ENCODE results near the gene SUGCT.

SUGCT gene

GRCh38 chr7:40870108-40870507, 735.3 kb downstream of the SUGCT start:
- H3K4me1 ChIP-seq, result no peaks in the 10 kb centered on the region
- H3K9me3 ChIP-seq, result no peaks in the 10 kb centered on the region
- DNase-seq (ENCODE audit: low spot score in 2 of 2), result no peak
- H3K4me3 ChIP-seq, result no peak overlapping the region
- in situ Hi-C loops (cut with MboI; ENCODE audit: low sequenced_read_pairs), result no loop called here
- no peaks in the 10 kb centered on the region for H3K27me3 ChIP-seq (ENCODE audit: low read depth)
- H3K36me3 ChIP-seq (replicated peaks), result no peaks in the 10 kb centered on the region

DNA sequence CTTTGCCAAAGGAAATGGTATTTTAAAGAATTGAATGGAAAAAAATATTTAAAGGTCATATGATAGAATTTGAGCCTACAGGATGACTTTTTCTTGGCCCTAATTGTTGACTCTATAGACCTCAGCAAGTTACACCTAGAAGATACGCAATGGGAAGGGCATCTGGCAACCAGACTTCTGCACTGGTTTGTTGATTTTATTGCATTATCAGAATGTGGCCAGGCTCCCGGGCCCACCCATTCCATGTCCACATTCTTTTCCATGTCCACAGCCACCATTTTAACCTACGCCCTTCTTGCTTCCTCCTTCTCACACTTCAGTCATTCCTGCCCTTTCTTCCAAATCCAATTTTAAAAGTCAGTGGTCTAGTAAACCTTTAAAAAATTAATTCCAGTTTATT, 738.4 kb downstream of the SUGCT start:
- Histone ChIP-seq H3K9me3 (no peaks in the 10 kb centered on the region), H3K4me1 (no peaks in the 10 kb centered on the region), H3K27me3 (ENCODE audit: low read depth) (no peaks in the 10 kb centered on the region), H3K4me3 (no peak overlapping the region), H3K36me3 (replicated peaks) (no peaks in the 10 kb centered on the region)
- DNase-seq (ENCODE audit: low spot score in 2 of 2), result no peak
- in situ Hi-C loops (cut with MboI; ENCODE audit: low sequenced_read_pairs), result no loop called here

DNA sequence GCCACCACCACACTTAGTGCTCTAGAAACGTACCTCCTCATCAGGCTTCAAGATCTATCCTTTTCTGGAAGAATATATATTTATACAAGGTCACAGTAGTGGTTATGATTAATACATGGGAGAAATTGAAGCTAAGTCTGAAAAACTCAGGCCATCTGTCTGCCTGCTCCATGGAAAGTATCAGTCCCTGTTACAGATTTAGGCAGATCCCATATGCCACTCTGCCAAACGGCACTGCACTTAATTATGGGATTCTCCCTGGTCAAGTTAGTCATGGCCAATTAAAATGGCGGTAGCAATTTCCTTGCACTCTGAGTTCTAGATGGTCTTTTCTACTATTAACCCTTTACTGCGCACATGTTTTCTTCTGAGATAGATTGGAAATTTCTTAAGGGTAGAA, 740.0 kb downstream of the SUGCT start:
- no peak for DNase-seq (ENCODE audit: low spot score in 2 of 2)
- in situ Hi-C loops (cut with MboI; ENCODE audit: low sequenced_read_pairs), result no loop called here
- H3K9me3 ChIP-seq, result no peaks in the 10 kb centered on the region

DNA sequence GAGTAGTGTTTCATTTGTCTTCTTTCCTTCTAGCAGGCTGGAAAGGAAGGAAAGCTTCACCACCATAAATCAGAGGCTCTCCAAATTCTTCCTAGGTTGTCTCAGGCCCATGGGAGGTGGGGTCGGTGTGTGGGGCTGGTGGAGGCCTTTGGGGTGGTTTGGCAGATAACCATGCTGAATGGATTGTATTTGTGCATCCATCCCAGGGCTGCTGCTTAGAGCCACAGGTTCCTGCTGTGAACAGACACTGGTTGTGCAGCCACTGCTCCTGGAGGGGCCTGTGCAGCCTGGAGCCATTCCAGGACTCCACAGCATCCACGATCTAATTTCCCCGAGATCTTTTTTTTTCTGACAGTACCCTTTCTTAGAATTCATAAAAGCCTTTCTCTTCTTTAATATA, 741.8 kb downstream of the SUGCT start:
- Histone ChIP-seq H3K36me3 (replicated peaks) (no peaks in the 10 kb centered on the region), H3K4me3 (no peak overlapping the region), H3K4me1 (no peaks in the 10 kb centered on the region), H3K27me3 (ENCODE audit: low read depth) (no peaks in the 10 kb centered on the region), H3K9me3 (no peaks in the 10 kb centered on the region)
- no peak for DNase-seq (ENCODE audit: low spot score in 2 of 2)
- in situ Hi-C loops (cut with MboI; ENCODE audit: low sequenced_read_pairs), result no loop called here

More for the DNA sequence above, 740.0 kb downstream of the SUGCT start:
- Histone ChIP-seq H3K27me3 (ENCODE audit: low read depth) (no peaks in the 10 kb centered on the region), H3K36me3 (replicated peaks) (no peaks in the 10 kb centered on the region), H3K4me3 (no peak overlapping the region), H3K4me1 (no peaks in the 10 kb centered on the region)

- Histone ChIP-seq H3K4me1 (no peaks in the 10 kb centered on the region), H3K36me3 (replicated peaks) (no peaks in the 10 kb centered on the region), H3K9me3 (no peaks in the 10 kb centered on the region), H3K27me3 (ENCODE audit: low read depth) (no peaks in the 10 kb centered on the region), H3K4me3 (no peak overlapping the region)
- in situ Hi-C loops (cut with MboI; ENCODE audit: low sequenced_read_pairs), result no loop called here
- DNase-seq (ENCODE audit: low spot score in 2 of 2), result no peak
Observed at GRCh38 chr7:40879941-40880543, 745.2 kb downstream of the SUGCT start.

DNA sequence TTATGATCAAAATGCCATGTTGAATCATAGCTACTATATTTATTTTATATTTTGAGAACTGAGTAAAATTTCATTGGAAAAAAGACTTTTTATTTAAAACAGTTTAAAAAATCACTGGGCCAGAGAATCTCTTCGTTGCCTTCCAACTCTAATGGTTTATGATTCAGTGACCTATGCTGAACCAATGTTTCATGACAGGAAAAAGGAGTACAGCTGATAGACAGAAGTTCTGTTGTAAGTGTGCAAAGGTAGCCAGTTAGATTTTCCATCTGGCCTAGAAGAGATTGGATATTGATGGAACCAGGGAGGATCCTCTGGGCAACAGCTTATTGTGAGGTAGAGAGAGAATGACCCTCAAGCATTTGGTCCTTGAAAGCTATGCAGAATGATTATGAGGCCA, 745.8 kb downstream of the SUGCT start:
- in situ Hi-C loops (cut with MboI; ENCODE audit: low sequenced_read_pairs), result no loop called here
- Histone ChIP-seq H3K9me3 (no peaks in the 10 kb centered on the region), H3K4me3 (no peak overlapping the region), H3K27me3 (ENCODE audit: low read depth) (no peaks in the 10 kb centered on the region), H3K36me3 (replicated peaks) (no peaks in the 10 kb centered on the region), H3K4me1 (no peaks in the 10 kb centered on the region)
- DNase-seq (ENCODE audit: low spot score in 2 of 2), result no peak

DNA sequence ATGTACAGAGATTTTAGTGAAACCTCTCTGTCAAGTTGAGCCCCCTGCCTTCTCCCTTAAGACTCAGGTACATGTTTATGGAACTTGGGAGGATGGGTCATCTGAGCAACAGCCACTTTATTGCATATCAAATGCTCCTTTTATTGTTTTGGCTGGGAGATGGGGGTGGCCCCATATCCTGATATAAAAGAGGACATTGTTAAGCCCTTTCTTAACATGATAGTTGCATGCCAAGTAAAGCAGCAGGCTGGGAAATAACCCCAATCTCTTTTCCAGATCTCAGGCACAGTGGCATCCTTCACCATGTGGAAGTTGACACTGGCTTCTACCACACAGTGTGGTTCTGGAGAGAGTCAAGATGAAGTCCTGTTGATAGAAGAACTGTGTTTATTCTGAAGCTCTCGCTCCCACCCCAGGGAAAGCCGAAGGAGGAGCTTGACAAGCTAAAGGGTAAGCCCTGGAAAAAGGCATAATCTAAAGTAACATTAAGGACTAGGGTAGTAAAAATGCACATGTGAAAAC, 746.7 kb downstream of the SUGCT start:
- in situ Hi-C loops (cut with MboI; ENCODE audit: low sequenced_read_pairs), result no loop called here

GRCh38 chr7:40882071-40882658, 747.4 kb downstream of the SUGCT start:
- no peaks in the 10 kb centered on the region for H3K9me3 ChIP-seq
- no peak for DNase-seq (ENCODE audit: low spot score in 2 of 2)
- in situ Hi-C loops (cut with MboI; ENCODE audit: low sequenced_read_pairs), result no loop called here
- H3K4me3 ChIP-seq, result no peak overlapping the region
- no peaks in the 10 kb centered on the region for H3K36me3 ChIP-seq (replicated peaks)
- no peaks in the 10 kb centered on the region for H3K4me1 ChIP-seq
- no peaks in the 10 kb centered on the region for H3K27me3 ChIP-seq (ENCODE audit: low read depth)

More for the DNA sequence above, 746.7 kb downstream of the SUGCT start:
- Histone ChIP-seq H3K9me3 (no peaks in the 10 kb centered on the region), H3K4me3 (no peak overlapping the region), H3K4me1 (no peaks in the 10 kb centered on the region), H3K27me3 (ENCODE audit: low read depth) (no peaks in the 10 kb centered on the region), H3K36me3 (replicated peaks) (no peaks in the 10 kb centered on the region)
- DNase-seq (ENCODE audit: low spot score in 2 of 2), result no peak

- no peaks in the 10 kb centered on the region for H3K36me3 ChIP-seq (replicated peaks)
- H3K27me3 ChIP-seq (ENCODE audit: low read depth), result no peaks in the 10 kb centered on the region
- H3K4me3 ChIP-seq, result no peak overlapping the region
- in situ Hi-C loops (cut with MboI; ENCODE audit: low sequenced_read_pairs), result no loop called here
- no peaks in the 10 kb centered on the region for H3K4me1 ChIP-seq
- no peak for DNase-seq (ENCODE audit: low spot score in 2 of 2)
- H3K9me3 ChIP-seq, result no peaks in the 10 kb centered on the region
Observed at GRCh38 chr7:40883826-40884225, 749.0 kb downstream of the SUGCT start.

GRCh38 chr7:40884241-40884640, 749.4 kb downstream of the SUGCT start:
- H3K9me3 ChIP-seq, result no peaks in the 10 kb centered on the region
- no peaks in the 10 kb centered on the region for H3K4me1 ChIP-seq
- no peak for DNase-seq (ENCODE audit: low spot score in 2 of 2)
- H3K36me3 ChIP-seq (replicated peaks), result no peaks in the 10 kb centered on the region
- H3K27me3 ChIP-seq (ENCODE audit: low read depth), result no peaks in the 10 kb centered on the region
- H3K4me3 ChIP-seq, result no peak overlapping the region
- in situ Hi-C loops (cut with MboI; ENCODE audit: low sequenced_read_pairs), result no loop called here

GRCh38 chr7:40885503-40885902, 750.7 kb downstream of the SUGCT start:
- in situ Hi-C loops (cut with MboI; ENCODE audit: low sequenced_read_pairs), result no loop called here
- Histone ChIP-seq H3K9me3 (no peaks in the 10 kb centered on the region), H3K27me3 (ENCODE audit: low read depth) (no peaks in the 10 kb centered on the region), H3K4me1 (no peaks in the 10 kb centered on the region), H3K4me3 (no peak overlapping the region), H3K36me3 (replicated peaks) (no peaks in the 10 kb centered on the region)
- no peak for DNase-seq (ENCODE audit: low spot score in 2 of 2)

GRCh38 chr7:40887099-40887498, 752.3 kb downstream of the SUGCT start:
- no peaks in the 10 kb centered on the region for H3K36me3 ChIP-seq (replicated peaks)
- no peaks in the 10 kb centered on the region for H3K9me3 ChIP-seq
- H3K27me3 ChIP-seq (ENCODE audit: low read depth), result no peaks in the 10 kb centered on the region
- no peaks in the 10 kb centered on the region for H3K4me1 ChIP-seq
- in situ Hi-C loops (cut with MboI; ENCODE audit: low sequenced_read_pairs), result no loop called here
- no peak for DNase-seq (ENCODE audit: low spot score in 2 of 2)
- no peak overlapping the region for H3K4me3 ChIP-seq

DNA sequence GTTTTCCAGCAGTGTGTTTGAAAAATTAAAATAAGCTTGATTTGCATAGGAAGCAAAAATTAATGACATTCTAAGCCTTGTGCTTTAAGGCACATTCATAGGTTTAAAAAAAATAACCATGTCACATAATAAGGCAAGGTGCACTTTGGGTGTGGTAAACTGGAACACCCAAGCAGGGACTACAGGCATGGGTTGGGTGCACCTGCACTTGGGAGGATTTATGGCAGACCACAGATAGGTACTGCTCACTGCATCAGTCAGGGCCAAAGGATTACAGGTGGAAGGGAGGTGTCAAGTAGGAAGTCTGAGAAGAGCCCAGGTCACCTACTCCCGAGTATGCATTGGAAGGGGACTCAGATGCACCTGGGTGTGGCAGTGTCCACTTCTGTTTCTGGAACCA, 753.7 kb downstream of the SUGCT start:
- in situ Hi-C loops (cut with MboI; ENCODE audit: low sequenced_read_pairs), result no loop called here
- H3K4me1 ChIP-seq, result no peaks in the 10 kb centered on the region

GRCh38 chr7:40889099-40889498, 754.3 kb downstream of the SUGCT start:
- no peaks in the 10 kb centered on the region for H3K4me1 ChIP-seq
- no peaks in the 10 kb centered on the region for H3K9me3 ChIP-seq
- in situ Hi-C loops (cut with MboI; ENCODE audit: low sequenced_read_pairs), result no loop called here

More for the DNA sequence above, 753.7 kb downstream of the SUGCT start:
- H3K36me3 ChIP-seq (replicated peaks), result no peaks in the 10 kb centered on the region
- no peaks in the 10 kb centered on the region for H3K27me3 ChIP-seq (ENCODE audit: low read depth)
- H3K4me3 ChIP-seq, result no peak overlapping the region
- DNase-seq (ENCODE audit: low spot score in 2 of 2), result no peak
- no peaks in the 10 kb centered on the region for H3K9me3 ChIP-seq

GRCh38 chr7:40889539-40889938, 754.7 kb downstream of the SUGCT start:
- H3K9me3 ChIP-seq, result no peaks in the 10 kb centered on the region
- no peak for DNase-seq (ENCODE audit: low spot score in 2 of 2)
- in situ Hi-C loops (cut with MboI; ENCODE audit: low sequenced_read_pairs), result no loop called here
- no peaks in the 10 kb centered on the region for H3K27me3 ChIP-seq (ENCODE audit: low read depth)
- no peak overlapping the region for H3K4me3 ChIP-seq
- no peaks in the 10 kb centered on the region for H3K36me3 ChIP-seq (replicated peaks)
- no peaks in the 10 kb centered on the region for H3K4me1 ChIP-seq

More at GRCh38 chr7:40889099-40889498, 754.3 kb downstream of the SUGCT start:
- Histone ChIP-seq H3K36me3 (replicated peaks) (no peaks in the 10 kb centered on the region), H3K27me3 (ENCODE audit: low read depth) (no peaks in the 10 kb centered on the region), H3K4me3 (no peak overlapping the region)
- DNase-seq (ENCODE audit: low spot score in 2 of 2), result no peak

Measured in HAP-1 (cell line).